ENCODE results near the gene ABLIM2.
A peak's percentile ranks its signal among the peaks of the same experiment; 100 is the strongest.

ABLIM2 gene

GRCh38 chr4:8160572-8160971 is 2.0 kb upstream of the ABLIM2 start:
- no peak overlapping the region for H3K27ac ChIP-seq
- TF ChIP-seq, protein P1, sequence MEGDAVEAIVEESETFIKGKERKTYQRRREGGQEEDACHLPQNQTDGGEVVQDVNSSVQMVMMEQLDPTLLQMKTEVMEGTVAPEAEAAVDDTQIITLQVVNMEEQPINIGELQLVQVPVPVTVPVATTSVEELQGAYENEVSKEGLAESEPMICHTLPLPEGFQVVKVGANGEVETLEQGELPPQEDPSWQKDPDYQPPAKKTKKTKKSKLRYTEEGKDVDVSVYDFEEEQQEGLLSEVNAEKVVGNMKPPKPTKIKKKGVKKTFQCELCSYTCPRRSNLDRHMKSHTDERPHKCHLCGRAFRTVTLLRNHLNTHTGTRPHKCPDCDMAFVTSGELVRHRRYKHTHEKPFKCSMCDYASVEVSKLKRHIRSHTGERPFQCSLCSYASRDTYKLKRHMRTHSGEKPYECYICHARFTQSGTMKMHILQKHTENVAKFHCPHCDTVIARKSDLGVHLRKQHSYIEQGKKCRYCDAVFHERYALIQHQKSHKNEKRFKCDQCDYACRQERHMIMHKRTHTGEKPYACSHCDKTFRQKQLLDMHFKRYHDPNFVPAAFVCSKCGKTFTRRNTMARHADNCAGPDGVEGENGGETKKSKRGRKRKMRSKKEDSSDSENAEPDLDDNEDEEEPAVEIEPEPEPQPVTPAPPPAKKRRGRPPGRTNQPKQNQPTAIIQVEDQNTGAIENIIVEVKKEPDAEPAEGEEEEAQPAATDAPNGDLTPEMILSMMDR (conservative IDR thresholded peaks at IDR 0.05), result no peak

DNA sequence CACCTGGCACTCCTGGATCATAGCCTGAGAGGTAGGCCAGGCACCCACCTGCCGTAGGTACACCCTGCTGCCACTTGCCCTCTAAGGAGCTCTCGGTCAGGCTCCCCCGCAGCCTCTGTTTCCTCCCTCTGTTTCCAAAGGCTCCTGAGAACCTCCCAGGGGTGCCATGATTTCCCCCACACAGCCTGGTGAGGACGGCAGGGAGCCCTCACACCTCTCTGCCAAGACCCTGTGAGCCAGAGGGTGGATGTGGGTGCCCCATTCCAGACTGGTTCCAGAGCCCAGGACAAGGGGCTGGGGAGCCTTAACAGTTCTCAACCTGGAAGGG is 1.6 kb upstream of the ABLIM2 start:
- H3K27ac ChIP-seq, result no peak overlapping the region
- TF ChIP-seq, protein P1 (conservative IDR thresholded peaks at IDR 0.05), result no peak

DNA sequence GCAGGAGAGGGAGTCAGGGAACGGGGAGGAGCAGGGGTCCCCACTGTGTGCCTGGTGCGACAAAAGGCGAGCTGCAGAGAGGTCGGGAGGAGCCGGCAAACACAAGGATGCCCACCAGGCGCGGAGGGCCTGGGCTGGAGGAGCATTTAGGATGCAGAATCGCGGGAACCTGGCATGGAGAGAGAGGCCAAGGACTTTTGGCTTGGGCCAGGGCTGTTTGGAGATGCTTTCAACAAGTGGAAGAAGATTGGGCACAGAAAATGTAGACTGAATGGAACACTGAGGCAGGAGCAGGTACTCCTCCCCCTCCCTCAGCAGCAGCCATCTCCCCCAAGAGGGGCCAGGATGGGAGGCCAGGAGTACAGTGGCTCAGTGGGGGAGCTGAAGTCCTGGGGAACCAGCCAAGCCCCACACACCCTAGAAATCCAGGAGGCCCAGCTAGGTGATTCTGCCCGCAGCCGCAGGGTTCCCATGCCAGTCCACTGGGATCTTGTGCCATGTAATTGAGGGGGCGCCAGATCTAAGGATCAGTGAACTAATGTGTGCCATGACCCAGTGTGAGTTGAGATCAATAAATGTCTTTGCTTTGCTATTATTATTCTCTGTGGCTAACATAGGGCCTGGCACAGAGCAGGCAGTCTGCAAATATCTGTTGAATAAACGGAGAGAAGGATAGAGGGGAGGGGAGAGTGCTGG is 1.1 kb upstream of the ABLIM2 start:
- TF ChIP-seq, protein P1 (conservative IDR thresholded peaks at IDR 0.05), result no peak
- peak overlapping the region; percentile 72; the same call in 1 of the 2 replicates for H3K27ac ChIP-seq

DNA sequence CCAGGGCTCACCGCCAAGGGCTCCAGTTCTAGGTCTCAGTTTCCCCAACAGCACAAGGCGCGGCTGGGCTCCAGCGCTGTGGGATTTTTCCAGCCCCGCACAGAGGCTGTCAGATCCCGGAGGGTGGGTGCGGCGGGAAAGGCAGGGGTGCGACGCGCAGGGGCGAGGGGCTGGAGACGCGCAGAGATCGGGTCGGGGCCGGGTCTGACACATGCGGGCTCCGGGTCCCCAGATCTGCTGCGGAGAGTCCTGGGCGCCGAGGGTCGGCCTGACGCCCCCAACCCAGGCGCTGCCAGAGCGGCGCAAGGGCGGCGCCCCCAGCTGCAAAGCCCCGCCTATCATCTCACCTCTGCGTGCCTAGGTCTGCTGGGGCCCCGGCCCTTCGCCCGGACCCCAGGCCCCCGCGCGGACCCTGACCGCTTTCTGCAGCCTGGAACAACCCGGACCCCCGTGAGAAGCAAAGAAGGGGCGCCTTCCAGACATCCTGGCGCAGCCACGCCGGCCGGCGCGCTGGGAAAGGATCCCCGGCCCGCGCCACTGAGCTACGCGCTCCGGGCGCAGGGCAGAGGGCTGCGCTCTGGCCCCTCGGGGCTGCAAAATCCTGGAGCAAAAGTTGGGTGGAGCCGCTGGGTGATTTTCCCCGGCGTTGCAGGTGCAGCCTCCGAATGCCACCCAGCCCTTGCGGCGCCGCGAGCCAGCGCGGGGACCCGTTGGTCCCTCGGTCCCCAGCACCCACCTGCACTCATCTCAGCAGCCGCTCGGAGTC is 486 bp downstream of the ABLIM2 start:
- TF ChIP-seq, protein P1 (conservative IDR thresholded peaks at IDR 0.05), result no peak
- H3K27ac ChIP-seq, result peak overlapping the region; percentile 72; the same call in 1 of the 2 replicates

DNA sequence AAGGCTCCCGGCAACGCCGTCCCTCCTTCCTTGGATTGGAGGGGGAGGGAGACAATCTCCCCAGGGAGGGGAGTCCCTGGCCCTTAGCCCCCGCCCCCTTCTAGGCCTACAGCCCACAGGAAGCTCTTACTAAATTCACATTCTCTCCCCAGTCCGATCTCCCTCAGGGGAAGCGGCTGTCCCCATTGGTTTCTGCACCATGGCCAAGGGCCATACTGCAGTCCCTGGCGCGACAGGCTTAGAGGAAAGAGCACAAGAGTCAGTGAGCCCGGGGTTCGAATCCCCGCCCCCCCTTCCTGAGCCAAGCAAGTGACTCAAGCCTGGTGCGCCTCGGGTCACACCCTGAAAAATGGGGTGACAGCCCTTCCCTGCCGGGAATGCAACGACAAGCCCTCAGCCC is 1.1 kb downstream of the ABLIM2 start:
- H3K27ac ChIP-seq, result no peak overlapping the region
- TF ChIP-seq, protein P1 (conservative IDR thresholded peaks at IDR 0.05), result no peak

DNA sequence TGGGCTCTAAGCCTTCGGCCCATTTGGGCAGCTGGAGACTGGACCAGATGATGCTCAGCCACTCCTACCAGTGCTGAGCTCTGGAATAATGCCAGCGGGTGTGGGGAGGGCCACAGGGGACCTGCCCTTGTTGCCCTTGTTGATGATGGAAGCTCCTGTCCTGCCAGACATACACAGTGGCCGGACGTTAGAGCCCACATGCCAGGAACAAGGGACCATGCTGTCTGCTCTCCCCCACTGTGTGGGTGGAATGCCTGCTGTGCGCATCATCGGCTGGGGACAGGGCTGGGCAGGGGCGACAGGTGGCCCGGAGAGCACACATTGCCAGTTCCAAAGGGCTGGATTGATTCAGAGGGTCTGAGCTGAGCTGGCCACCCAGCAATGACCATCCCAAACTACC is 2.0 kb downstream of the ABLIM2 start:
- TF ChIP-seq, protein P1 (conservative IDR thresholded peaks at IDR 0.05), result no peak
- no peak overlapping the region for H3K27ac ChIP-seq

GRCh38 chr4:8155660-8156421 is 2.8 kb downstream of the ABLIM2 start:
- TF ChIP-seq, protein P1 (conservative IDR thresholded peaks at IDR 0.05), result no peak
- no peak overlapping the region for H3K27ac ChIP-seq
